Measurements from ENCODE around the gene ZNF786. TPM values are rescaled to one million over a fixed set of nuclear protein-coding genes. Genes with fewer than 3 reads are reported as not detected.
"Not testable (repeated sequence)": the region's sequence is repeated elsewhere in the genome, so short reads cannot be mapped to it uniquely, and the experiment has no call there.

Gene ZNF786
- total and polyA plus RNA-seq, 8 donors, result 1.8 to 4.4 (median 2.7) TPM

- ATAC-seq, result no peak
Measured at GRCh38 chr7:149043936-149044335, 46.6 kb downstream of the ZNF786 start.

GRCh38 chr7:149041350-149041749 is 49.2 kb downstream of the ZNF786 start:
- no peak for DNase-seq
- 75% methylated on average over 5 of the region's 5 CpGs for WGBS, 2 donors

More at GRCh38 chr7:149043936-149044335, 46.6 kb downstream of the ZNF786 start:
- FAIRE-seq (no peak), DNase-seq (no peak)
- no peaks in the 10 kb centered on the region for H3K36me3 ChIP-seq
- no peaks in the 10 kb centered on the region for H3K9me3 ChIP-seq
- 76 to 81% methylated on average over 8 of the region's 8 CpGs for WGBS, 2 donors
- H3K4me3 ChIP-seq, result no peak overlapping the region
- H3K4me1 ChIP-seq, result no peaks in the 10 kb centered on the region
- H3K27me3 ChIP-seq, result no peaks in the 10 kb centered on the region
- no peak overlapping the region for H3K27ac ChIP-seq
- intact Hi-C loops (cut with DNase I), result no loop called here
- no peak for TF ChIP-seq CTCF (IDR thresholded peaks at IDR 0.05)

GRCh38 chr7:149038641-149039040 is 51.9 kb downstream of the ZNF786 start:
- H3K36me3 ChIP-seq; H3K4me3 ChIP-seq; H3K27me3 ChIP-seq; FAIRE-seq; H3K27ac ChIP-seq; DNase-seq; H3K4me1 ChIP-seq; ATAC-seq; intact Hi-C loops (cut with DNase I); H3K9me3 ChIP-seq: not testable (repeated sequence)
- 86 to 94% methylated on average over 9 to 32 of the region's 32 CpGs for WGBS, 2 donors

More at GRCh38 chr7:149041350-149041749, 49.2 kb downstream of the ZNF786 start:
- intact Hi-C loops (cut with DNase I), result no loop called here
- no peak for ATAC-seq
- Histone ChIP-seq H3K4me3 (no peak overlapping the region), H3K36me3 (no peaks in the 10 kb centered on the region), H3K27me3 (no peaks in the 10 kb centered on the region), H3K27ac (no peak overlapping the region), H3K4me1 (no peaks in the 10 kb centered on the region), H3K9me3 (no peaks in the 10 kb centered on the region)
- no peak for FAIRE-seq
- no peak for TF ChIP-seq CTCF (IDR thresholded peaks at IDR 0.05)

DNA sequence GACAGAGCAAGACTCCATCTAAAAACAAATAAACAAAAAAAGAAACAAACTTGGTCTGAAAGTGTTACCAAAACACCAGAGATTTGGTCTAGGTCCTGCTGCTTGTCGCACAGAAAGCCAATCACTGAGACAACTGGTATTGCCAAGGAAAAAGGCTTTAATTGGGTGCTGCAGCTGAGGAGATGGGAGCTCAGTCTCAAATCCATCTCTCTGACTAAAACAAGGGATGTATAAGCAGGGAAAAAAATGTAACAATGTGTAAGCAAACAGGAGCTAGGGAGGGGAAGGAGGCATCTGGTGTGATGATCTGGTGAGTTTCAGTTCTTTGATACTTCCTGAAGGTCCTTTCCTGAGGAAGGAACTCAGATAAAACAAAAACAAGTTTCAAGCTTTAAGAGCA is 53.8 kb downstream of the ZNF786 start:
- no peaks in the 10 kb centered on the region for H3K27me3 ChIP-seq
- H3K9me3 ChIP-seq, result no peaks in the 10 kb centered on the region
- intact Hi-C loops (cut with DNase I), result no loop called here
- H3K4me3 ChIP-seq, result no peak overlapping the region
- no peak overlapping the region for H3K27ac ChIP-seq
- 100% methylated on average over 1 of the region's 1 CpG for WGBS, 2 donors
- no peak for TF ChIP-seq CTCF (IDR thresholded peaks at IDR 0.05)
- no peak for FAIRE-seq
- DNase-seq, result no peak
- ATAC-seq, result no peak
- no peaks in the 10 kb centered on the region for H3K4me1 ChIP-seq
- no peaks in the 10 kb centered on the region for H3K36me3 ChIP-seq

- ATAC-seq, result no peak
- no peak for TF ChIP-seq CTCF (IDR thresholded peaks at IDR 0.05)
- Histone ChIP-seq H3K4me3 (no peak overlapping the region), H3K9me3 (no peaks in the 10 kb centered on the region), H3K36me3 (no peaks in the 10 kb centered on the region), H3K27me3 (no peaks in the 10 kb centered on the region), H3K27ac (no peak overlapping the region), H3K4me1 (peaks cover 0 to 15% (median 4%) of the 10 kb centered on the region in 3 donors)
- DNase-seq, result no peak
- 92 to 95% methylated on average over 3 of the region's 3 CpGs for WGBS, 2 donors
- no peak for FAIRE-seq
- intact Hi-C loops (cut with DNase I), result no loop called here
Measured at GRCh38 chr7:149031353-149031910, 59.1 kb downstream of the ZNF786 start.

- intact Hi-C loops (cut with DNase I); H3K9me3 ChIP-seq; H3K36me3 ChIP-seq; H3K4me3 ChIP-seq; ATAC-seq; H3K27me3 ChIP-seq; H3K27ac ChIP-seq; FAIRE-seq; DNase-seq: not testable (repeated sequence)
- H3K4me1 ChIP-seq, result peaks cover 0 to 23% (median 4%) of the 10 kb centered on the region in 3 donors
- 96 to 97% methylated on average over 9 of the region's 9 CpGs for WGBS, 2 donors
Measured at GRCh38 chr7:149030439-149030838, 60.1 kb downstream of the ZNF786 start.

Measured in pancreas (tissue), 10 donors.